NOMO-1 (cell line): ENCODE measurements around the gene EPHB1.

Experiments
- DNase-seq, 2 experiments: peaks; one replicate each; lab custom pipeline; 2025; ENCODE audit not compliant: unreplicated experiment in 2 of 2; lab: John Stamatoyannopoulos, UW

The EPHB1 gene

GRCh38 chr3:134904776-134905646 lies 110.0 kb downstream of the EPHB1 start:
- no peak for DNase-seq

- DNase-seq, result no peak
Observed at GRCh38 chr3:134905647-134905935, 110.5 kb downstream of the EPHB1 start.

GRCh38 chr3:134908271-134908670 lies 113.2 kb downstream of the EPHB1 start:
- no peak for DNase-seq

GRCh38 chr3:134910026-134910425 lies 115.0 kb downstream of the EPHB1 start:
- no peak for DNase-seq

- DNase-seq, result no peak
Observed at GRCh38 chr3:134911586-134912548, 116.8 kb downstream of the EPHB1 start.

GRCh38 chr3:134916276-134916961 lies 121.4 kb downstream of the EPHB1 start:
- DNase-seq, result no peak

GRCh38 chr3:134917631-134918030 lies 122.6 kb downstream of the EPHB1 start:
- DNase-seq, result peak in 1 of 2 experiments; percentile 8

GRCh38 chr3:134918441-134918840 lies 123.4 kb downstream of the EPHB1 start:
- peak in 1 of 2 experiments; percentile 65 for DNase-seq

- DNase-seq, result no peak
Observed at GRCh38 chr3:134922101-134922500, 127.0 kb downstream of the EPHB1 start.

GRCh38 chr3:134922866-134923265 lies 127.8 kb downstream of the EPHB1 start:
- no peak for DNase-seq

GRCh38 chr3:134923286-134923685 lies 128.2 kb downstream of the EPHB1 start:
- DNase-seq, result no peak

GRCh38 chr3:134927599-134927998 lies 132.5 kb downstream of the EPHB1 start:
- no peak for DNase-seq

GRCh38 chr3:134928392-134928791 lies 133.3 kb downstream of the EPHB1 start:
- no peak for DNase-seq

- no peak for DNase-seq
Observed at GRCh38 chr3:134928819-134929218, 133.8 kb downstream of the EPHB1 start.

- DNase-seq, result no peak
Observed at GRCh38 chr3:134929976-134930375, 134.9 kb downstream of the EPHB1 start.

- peak in 1 of 2 experiments; percentile 50 for DNase-seq
Observed at GRCh38 chr3:134931045-134931785, 136.2 kb downstream of the EPHB1 start.

GRCh38 chr3:134932035-134932434 lies 137.0 kb downstream of the EPHB1 start:
- no peak for DNase-seq

- no peak for DNase-seq
Observed at GRCh38 chr3:134933997-134934396, 138.9 kb downstream of the EPHB1 start.

- DNase-seq, result no peak
Observed at GRCh38 chr3:134934933-134935332, 139.9 kb downstream of the EPHB1 start.

GRCh38 chr3:134937256-134938028 lies 142.4 kb downstream of the EPHB1 start:
- no peak for DNase-seq
